Activated T-helper 17 cell treated with anti-CD3 and anti-CD28 coated beads, Interleukin-2, amount 50 U/mL, for 72 hours (primary cell): Measurements from ENCODE around the gene GUCA1A. TPM values are rescaled to one million over a fixed set of nuclear protein-coding genes. Genes with fewer than 3 reads are reported as not detected.

ENCODE experiments used
- ATAC-seq: fragments of 150-1000 bp; cut with Tn5 transposase; replicated peaks from 2 replicates; pipeline ENCODE4 v1.10.0; 2021; ENCODE audit warnings: mild to moderate bottlenecking, moderate library complexity
- H3K27ac Mint-ChIP-seq: one replicate; pipeline ENCODE4 v1.8.0; 2022; ENCODE audit warnings: mixed read lengths
- H3K27me3 Mint-ChIP-seq: one replicate; pipeline ENCODE4 v1.8.0; 2022; ENCODE audit warnings: mixed read lengths
- H3K36me3 Mint-ChIP-seq: one replicate; pipeline ENCODE4 v1.8.0; 2022; ENCODE audit warnings: low read depth, mild to moderate bottlenecking, mixed read lengths
- H3K4me1 Mint-ChIP-seq: one replicate; pipeline ENCODE4 v1.8.0; 2022; ENCODE audit warnings: mixed read lengths
- H3K4me3 Mint-ChIP-seq: one replicate; pipeline ENCODE4 v1.8.0; 2022; ENCODE audit warnings: mild to moderate bottlenecking, mixed read lengths
- H3K9me3 Mint-ChIP-seq: one replicate; pipeline ENCODE4 v1.8.0; 2022; ENCODE audit warnings: mixed read lengths
- total RNA-seq, 2 donors: library from RNA; stranded (reverse); gene quantifications; one replicate each; pipeline ENCODE4 v1.2.3, GENCODE V29; 2022

Gene GUCA1A
- under 1 TPM; 0.22 to 0.61 TPM for total RNA-seq

- no peaks in the 10 kb centered on the region for H3K4me1 Mint-ChIP-seq
- no peak within 1 kb of the TSS for H3K4me3 Mint-ChIP-seq
Observed at GRCh38 chr6:42173101-42173500, at the start of gene GUCA1A. Gene GUCA1A, plus strand, starts transcription at chr6:42173364. Its CDS starts 250 bp downstream, at chr6:42173614.

DNA sequence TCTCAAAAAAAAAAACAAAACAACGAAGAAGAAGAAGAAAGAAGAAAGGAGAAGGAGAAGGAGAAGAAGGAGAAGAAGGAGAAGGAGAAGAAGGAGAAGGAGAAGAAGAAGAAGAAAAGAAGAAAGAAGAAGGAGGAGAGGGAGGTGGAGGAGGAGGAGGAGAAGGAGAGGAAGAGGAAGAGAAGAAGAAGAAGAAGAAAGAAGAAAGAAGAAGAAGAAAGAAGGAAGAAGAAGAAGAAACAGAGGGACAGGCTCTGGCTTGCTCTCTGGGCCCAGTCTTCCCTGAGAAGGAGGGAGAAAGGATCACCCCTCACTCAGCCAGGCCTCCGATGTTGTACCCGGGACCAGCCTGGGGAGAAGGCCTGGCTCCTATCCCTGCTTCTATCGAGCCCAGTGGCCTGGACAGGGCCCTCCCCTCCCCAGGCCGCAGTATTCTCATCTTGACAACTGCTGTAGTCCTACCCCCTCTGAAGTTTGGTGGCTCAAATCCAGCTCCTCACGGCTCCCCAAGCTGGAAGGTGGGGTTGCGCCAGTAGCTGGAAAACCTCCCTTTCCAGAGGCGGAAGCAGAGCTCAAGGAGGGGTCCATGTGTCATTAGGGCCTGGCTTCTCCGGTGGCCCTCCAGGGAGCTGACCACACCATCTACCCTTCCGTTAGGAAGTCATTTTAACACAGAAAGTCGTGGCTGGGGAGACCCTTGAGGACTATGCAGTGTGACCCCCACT, 49.6 kb upstream of the GUCA1A start:
- no peak overlapping the region for H3K27ac Mint-ChIP-seq
- no peaks in the 10 kb centered on the region for H3K36me3 Mint-ChIP-seq
- no peaks in the 10 kb centered on the region for H3K4me1 Mint-ChIP-seq
- no peaks in the 10 kb centered on the region for H3K9me3 Mint-ChIP-seq
- no peak for ATAC-seq
- no peak overlapping the region for H3K4me3 Mint-ChIP-seq
- H3K27me3 Mint-ChIP-seq: no peaks in the 10 kb centered on the region

More at GRCh38 chr6:42173101-42173500, at the start of gene GUCA1A:
- no peaks in the 10 kb centered on the region for H3K36me3 Mint-ChIP-seq
- no peak within 1 kb of the TSS for H3K27ac Mint-ChIP-seq
- ATAC-seq: no peak
- no peaks in the 10 kb centered on the region for H3K27me3 Mint-ChIP-seq
- no peaks in the 10 kb centered on the region for H3K9me3 Mint-ChIP-seq

DNA sequence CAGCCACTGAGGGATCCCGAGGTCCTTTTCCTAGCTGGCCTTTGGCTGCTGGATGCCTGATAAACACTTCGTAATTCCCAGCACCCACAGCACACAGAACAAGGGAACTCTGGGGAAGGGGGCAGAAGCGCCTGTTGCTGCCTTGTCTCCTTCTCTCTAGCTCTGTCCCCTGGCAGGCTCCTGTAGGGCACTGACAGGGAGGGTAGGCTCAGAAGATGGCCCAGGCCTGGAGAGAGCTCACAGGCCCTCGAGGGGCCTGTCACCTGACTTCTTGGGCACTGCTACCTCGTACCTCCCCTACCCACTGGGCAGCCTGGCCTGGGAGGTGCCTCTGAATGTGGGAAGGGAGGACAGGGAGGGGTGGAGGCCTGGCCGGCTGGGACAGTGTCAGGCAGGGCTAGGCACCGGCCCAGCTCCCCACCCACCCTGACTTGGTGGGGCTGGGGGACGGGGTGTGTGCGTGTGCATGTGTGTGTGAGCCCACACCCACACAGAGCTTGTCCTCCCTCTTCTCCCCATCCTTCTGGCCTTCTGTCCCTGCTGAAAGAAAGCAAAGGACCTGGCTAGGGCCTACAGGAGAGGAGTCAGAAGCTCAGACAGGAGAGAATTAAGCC, 48.8 kb upstream of the GUCA1A start:
- H3K36me3 Mint-ChIP-seq: no peaks in the 10 kb centered on the region
- no peaks in the 10 kb centered on the region for H3K9me3 Mint-ChIP-seq
- H3K4me1 Mint-ChIP-seq: no peaks in the 10 kb centered on the region
- ATAC-seq: no peak
- H3K27me3 Mint-ChIP-seq: no peaks in the 10 kb centered on the region
- H3K4me3 Mint-ChIP-seq: no peak overlapping the region
- H3K27ac Mint-ChIP-seq: no peak overlapping the region

DNA sequence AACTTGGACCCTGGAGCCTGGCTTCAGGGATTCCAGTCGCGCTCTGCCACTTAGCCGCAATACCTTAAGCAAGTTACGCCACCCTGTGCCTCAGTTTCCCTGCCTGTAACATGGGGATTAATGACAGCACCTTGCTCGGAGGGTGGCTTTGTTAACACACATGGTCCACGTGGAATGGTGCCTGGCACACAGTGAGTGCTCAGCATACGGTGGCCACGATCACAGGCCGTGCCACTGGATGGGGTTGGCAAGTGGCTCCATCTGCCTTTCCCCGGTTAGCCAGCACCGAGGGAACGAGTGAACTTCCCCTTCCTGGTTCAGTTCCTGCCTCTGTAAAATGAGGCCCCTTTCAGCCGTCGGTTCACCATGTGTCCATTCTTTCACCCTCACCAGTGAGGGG, 47.9 kb upstream of the GUCA1A start:
- no peak overlapping the region for H3K27ac Mint-ChIP-seq
- no peaks in the 10 kb centered on the region for H3K4me1 Mint-ChIP-seq
- no peaks in the 10 kb centered on the region for H3K9me3 Mint-ChIP-seq
- H3K4me3 Mint-ChIP-seq: no peak overlapping the region
- no peaks in the 10 kb centered on the region for H3K36me3 Mint-ChIP-seq
- peaks cover 1% of the 10 kb centered on the region for H3K27me3 Mint-ChIP-seq
- ATAC-seq: no peak

DNA sequence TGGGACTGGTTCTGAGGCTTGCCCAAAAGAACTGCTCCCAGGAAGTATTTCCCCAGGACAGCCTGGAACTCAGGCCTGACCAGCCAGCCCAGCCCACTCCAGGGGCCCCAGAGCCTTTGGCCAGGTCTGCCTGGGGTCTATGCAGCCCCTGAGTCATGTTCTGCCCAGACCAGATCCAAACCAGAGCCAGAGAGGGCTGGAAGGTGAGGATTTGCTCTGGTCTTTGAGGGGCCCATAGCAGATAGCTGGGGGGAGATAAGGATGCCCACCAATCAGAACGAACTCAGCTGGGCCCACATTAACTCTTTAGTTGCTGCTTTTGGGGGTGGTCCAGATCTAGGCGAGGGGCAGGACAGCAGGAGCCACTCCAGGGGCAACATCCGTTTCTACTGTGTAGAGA, 47.5 kb upstream of the GUCA1A start:
- Mint-ChIP-seq H3K27ac (no peak overlapping the region), H3K9me3 (no peaks in the 10 kb centered on the region), H3K4me1 (no peaks in the 10 kb centered on the region), H3K27me3 (peaks cover 3% of the 10 kb centered on the region), H3K4me3 (no peak overlapping the region), H3K36me3 (no peaks in the 10 kb centered on the region)
- ATAC-seq: no peak

DNA sequence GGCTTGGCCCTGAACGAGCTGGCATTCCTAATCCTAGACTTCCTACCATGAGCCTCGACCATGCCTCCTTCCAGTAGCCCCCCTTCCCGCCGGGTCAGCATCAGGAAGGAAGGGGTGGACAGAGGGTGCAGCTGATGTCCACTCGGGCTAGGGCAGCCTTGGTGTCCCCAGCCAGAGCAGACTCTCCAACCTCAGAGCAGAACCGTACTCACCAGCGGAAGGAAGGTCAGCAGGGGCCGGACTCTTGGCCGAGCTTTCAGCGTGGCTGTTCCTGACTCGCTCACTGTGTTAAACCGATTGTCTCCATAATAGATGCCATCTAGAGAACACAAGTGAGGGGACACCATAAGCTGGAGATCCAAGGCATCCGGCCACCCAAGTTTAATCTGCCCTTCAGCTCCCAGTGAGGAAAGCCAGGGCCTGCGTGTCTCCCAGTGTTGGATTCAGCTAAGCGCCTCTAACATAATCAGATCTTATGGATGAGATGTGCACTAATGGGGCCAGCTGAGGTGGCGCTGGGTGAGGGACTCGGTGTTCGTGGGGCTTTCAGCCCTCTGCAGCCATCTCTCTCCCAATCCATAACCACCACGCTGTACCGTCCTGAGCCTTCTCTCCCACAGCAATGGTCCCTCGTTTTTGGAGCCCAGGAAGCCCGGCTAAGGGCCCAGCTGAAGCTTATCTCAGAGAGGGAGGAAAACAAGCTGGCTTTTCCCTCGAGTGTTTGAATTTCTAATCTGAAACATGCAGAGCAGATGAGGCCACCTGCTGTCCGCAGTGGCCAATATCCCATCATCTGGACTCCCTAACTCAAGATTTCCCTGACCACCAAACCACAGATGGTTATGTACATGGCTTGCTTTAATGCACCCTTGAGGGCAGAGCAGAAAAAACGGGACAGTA, 44.5 kb upstream of the GUCA1A start:
- peaks cover 3% of the 10 kb centered on the region for H3K27me3 Mint-ChIP-seq
- ATAC-seq: no peak
- H3K4me1 Mint-ChIP-seq: no peaks in the 10 kb centered on the region
- H3K9me3 Mint-ChIP-seq: no peaks in the 10 kb centered on the region
- H3K27ac Mint-ChIP-seq: no peak overlapping the region
- H3K4me3 Mint-ChIP-seq: no peak overlapping the region
- no peaks in the 10 kb centered on the region for H3K36me3 Mint-ChIP-seq

- H3K9me3 Mint-ChIP-seq: no peaks in the 10 kb centered on the region
- peaks cover 7% of the 10 kb centered on the region for H3K27me3 Mint-ChIP-seq
- no peak overlapping the region for H3K4me3 Mint-ChIP-seq
Observed at GRCh38 chr6:42129360-42129676, 43.8 kb upstream of the GUCA1A start.

GRCh38 chr6:42131531-42131930, 41.6 kb upstream of the GUCA1A start:
- Mint-ChIP-seq H3K4me3 (no peak overlapping the region), H3K4me1 (no peaks in the 10 kb centered on the region), H3K9me3 (no peaks in the 10 kb centered on the region), H3K27me3 (peaks cover 7% of the 10 kb centered on the region), H3K36me3 (no peaks in the 10 kb centered on the region), H3K27ac (no peak overlapping the region)
- no peak for ATAC-seq

More at GRCh38 chr6:42129360-42129676, 43.8 kb upstream of the GUCA1A start:
- ATAC-seq: no peak
- H3K27ac Mint-ChIP-seq: no peak overlapping the region
- H3K36me3 Mint-ChIP-seq: no peaks in the 10 kb centered on the region
- H3K4me1 Mint-ChIP-seq: no peaks in the 10 kb centered on the region

GRCh38 chr6:42133926-42134325, 39.2 kb upstream of the GUCA1A start:
- Mint-ChIP-seq H3K4me1 (no peaks in the 10 kb centered on the region), H3K27ac (no peak overlapping the region), H3K4me3 (no peak overlapping the region), H3K36me3 (no peaks in the 10 kb centered on the region), H3K9me3 (no peaks in the 10 kb centered on the region), H3K27me3 (peaks cover 7% of the 10 kb centered on the region)
- no peak for ATAC-seq

- no peak overlapping the region for H3K4me3 Mint-ChIP-seq
- ATAC-seq: no peak
- H3K27me3 Mint-ChIP-seq: peaks cover 9% of the 10 kb centered on the region
- no peaks in the 10 kb centered on the region for H3K4me1 Mint-ChIP-seq
- no peak overlapping the region for H3K27ac Mint-ChIP-seq
- no peaks in the 10 kb centered on the region for H3K36me3 Mint-ChIP-seq
- H3K9me3 Mint-ChIP-seq: no peaks in the 10 kb centered on the region
Observed at GRCh38 chr6:42135161-42135560, 38.0 kb upstream of the GUCA1A start.

- H3K4me1 Mint-ChIP-seq: no peaks in the 10 kb centered on the region
- no peak for ATAC-seq
- H3K36me3 Mint-ChIP-seq: no peaks in the 10 kb centered on the region
- no peaks in the 10 kb centered on the region for H3K9me3 Mint-ChIP-seq
- no peak overlapping the region for H3K4me3 Mint-ChIP-seq
- no peak overlapping the region for H3K27ac Mint-ChIP-seq
- H3K27me3 Mint-ChIP-seq: peaks cover 8% of the 10 kb centered on the region
Observed at GRCh38 chr6:42135722-42136121, 37.4 kb upstream of the GUCA1A start.

DNA sequence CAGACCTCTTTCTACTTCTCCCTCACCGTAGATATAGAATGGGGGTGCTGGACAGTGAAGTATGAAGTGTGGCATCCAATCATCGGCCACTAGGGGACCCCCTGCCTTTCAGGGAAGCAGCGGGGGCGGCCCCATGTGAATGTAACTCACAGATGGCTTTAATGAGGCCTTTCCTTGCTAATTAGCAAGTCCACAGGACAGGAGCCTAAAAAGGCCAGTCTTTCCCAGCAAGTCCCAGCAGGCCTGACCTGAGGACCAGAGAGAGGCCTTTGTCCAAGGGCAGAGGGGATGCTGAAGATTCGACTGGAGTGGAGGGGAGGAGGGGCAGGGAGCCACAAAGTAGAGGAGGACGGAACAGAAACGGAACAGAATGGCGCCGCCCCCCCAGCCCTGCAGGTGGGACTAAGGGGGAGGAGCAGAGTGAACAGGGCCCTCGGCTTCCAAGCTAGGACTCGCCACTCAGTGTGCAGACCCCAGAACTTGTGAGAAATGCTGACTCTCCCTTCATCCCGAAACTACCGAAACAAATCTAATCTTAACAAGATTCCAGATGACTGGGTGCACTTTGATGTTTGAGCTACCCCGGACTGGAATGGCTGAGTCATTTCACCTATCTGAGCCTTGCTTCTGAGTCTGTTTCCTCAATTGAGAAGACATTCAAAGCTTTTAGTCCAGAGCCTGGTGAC, 36.5 kb upstream of the GUCA1A start:
- peaks cover 12% of the 10 kb centered on the region for H3K27me3 Mint-ChIP-seq
- H3K4me1 Mint-ChIP-seq: no peaks in the 10 kb centered on the region
- ATAC-seq: peak; percentile 83
- peak overlapping the region; percentile 36 for H3K27ac Mint-ChIP-seq
- H3K36me3 Mint-ChIP-seq: no peaks in the 10 kb centered on the region
- H3K4me3 Mint-ChIP-seq: peak overlapping the region; percentile 22
- H3K9me3 Mint-ChIP-seq: no peaks in the 10 kb centered on the region

GRCh38 chr6:42137194-42137753, 35.9 kb upstream of the GUCA1A start:
- ATAC-seq: no peak
- H3K27me3 Mint-ChIP-seq: peaks cover 12% of the 10 kb centered on the region
- peak overlapping the region; percentile 22 for H3K4me3 Mint-ChIP-seq
- H3K36me3 Mint-ChIP-seq: no peaks in the 10 kb centered on the region
- no peaks in the 10 kb centered on the region for H3K9me3 Mint-ChIP-seq
- H3K27ac Mint-ChIP-seq: peak overlapping the region; percentile 36
- H3K4me1 Mint-ChIP-seq: no peaks in the 10 kb centered on the region

DNA sequence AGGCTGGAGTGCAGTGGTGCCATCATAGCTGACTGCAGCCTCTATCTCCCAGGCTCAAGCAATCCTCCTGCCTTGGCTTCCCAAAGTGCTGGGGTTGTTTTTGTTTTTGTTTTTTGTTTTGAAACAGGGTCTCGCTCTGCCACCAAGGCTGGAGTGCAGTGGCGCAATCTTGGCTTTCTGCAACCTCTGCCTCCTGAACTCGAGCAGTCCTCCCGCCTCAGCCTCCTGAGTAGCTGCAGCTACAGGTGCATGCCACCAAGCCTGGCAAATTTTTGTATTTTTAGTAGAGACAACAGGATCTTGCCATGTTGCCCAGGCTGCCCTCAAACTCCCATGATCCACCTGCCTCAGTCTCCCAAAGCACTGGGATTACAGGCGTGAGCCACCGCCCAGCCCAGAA, 35.0 kb upstream of the GUCA1A start:
- H3K36me3 Mint-ChIP-seq: no peaks in the 10 kb centered on the region
- H3K4me1 Mint-ChIP-seq: peaks cover 4% of the 10 kb centered on the region
- peaks cover 16% of the 10 kb centered on the region for H3K27me3 Mint-ChIP-seq
- no peak overlapping the region for H3K27ac Mint-ChIP-seq
- H3K4me3 Mint-ChIP-seq: no peak overlapping the region
- no peaks in the 10 kb centered on the region for H3K9me3 Mint-ChIP-seq
- ATAC-seq: no peak
